Diencephalon (tissue), 1 donor: ENCODE results near the gene IGSF10. TPM values are rescaled to one million over a fixed set of nuclear protein-coding genes. Genes with fewer than 3 reads are reported as not detected.

Experiments used
- small RNA-seq: library from RNA; depleted of rRNA; stranded (forward); fragments of <200 nt; gene quantifications from one replicate; pipeline ENCODE3, GENCODE V24; 2014
- total RNA-seq: library from RNA; depleted of rRNA; stranded (reverse); fragments of >200 nt; gene quantifications from one replicate; pipeline ENCODE4 v1.2.3, GENCODE V29; 2014

IGSF10 gene
- total RNA-seq, result 4.8 TPM

GRCh38 chr3:151460774-151461450 is at the start of gene IGSF10:
TSS of gene IGSF10 (minus strand) at chr3:151461061. CDS start at chr3:151458709, 2,352 bp downstream.

Small RNAs within 50 kb of the gene (small RNA-seq; reads per million reads assigned to genes)
- not detected for gene AC117454.1

Other genes with a start within 250 kb of the IGSF10 start
- gene P2RY14, start 182.5 kb downstream of the IGSF10 start, total RNA-seq, result 1.4 TPM
- gene GPR87, start 144.2 kb downstream of the IGSF10 start, total RNA-seq, result not detected
- gene P2RY13, start 131.5 kb downstream of the IGSF10 start, total RNA-seq, result 3.5 TPM
- gene P2RY12, start 76.3 kb downstream of the IGSF10 start, total RNA-seq, result 56.5 TPM